Nephron (organoid): ENCODE data around the gene HBG1.
A peak's percentile ranks its signal among the peaks of the same experiment; 100 is the strongest.

Source experiments
- H3K27ac Mint-ChIP-seq, 3 experiments: 2 replicates each; pipeline ENCODE4 v1.8.0; 2020; ENCODE audit warnings: mixed read lengths in 3 of 3, mild to moderate bottlenecking in 2 of 3, moderate library complexity in 1 of 3
- H3K27me3 Mint-ChIP-seq: 2 replicates; pipeline ENCODE4 v1.8.0; 2021; ENCODE audit warnings: low read depth, mild to moderate bottlenecking, moderate library complexity, mixed read lengths
- H3K36me3 Mint-ChIP-seq: 2 replicates; pipeline ENCODE4 v1.8.0; 2020; ENCODE audit warnings: low read depth, mixed read lengths
- H3K4me1 Mint-ChIP-seq: 2 replicates; pipeline ENCODE4 v1.8.0; 2020; ENCODE audit warnings: mixed read lengths
- H3K4me3 Mint-ChIP-seq, 3 experiments: 2 replicates each; pipeline ENCODE4 v1.8.0; 2020; ENCODE audit warnings: mild to moderate bottlenecking in 3 of 3, mixed read lengths in 3 of 3, moderate library complexity in 2 of 3
- H3K9me3 Mint-ChIP-seq: 2 replicates; pipeline ENCODE4 v1.8.0; 2020; ENCODE audit warnings: mixed read lengths
- CTCF ChIP-seq, 3 experiments: fragments of 200-600 bp; sonication (generic); IDR thresholded peaks; one replicate each; pipeline ENCODE4 v1.5.0; 2021; ENCODE audit warnings: antibody characterized with exemption in 3 of 3; ENCODE audit not compliant: unreplicated experiment in 3 of 3

HBG1 gene

GRCh38 chr11:5230266-5230665, 19.4 kb downstream of the HBG1 start:
- Mint-ChIP-seq H3K27ac (no peak overlapping the region), H3K4me1 (no peaks in the 10 kb centered on the region), H3K27me3 (peaks cover 6% of the 10 kb centered on the region), H3K4me3 (no peak overlapping the region), H3K9me3 (no peaks in the 10 kb centered on the region), H3K36me3 (no peaks in the 10 kb centered on the region)
- no peak for TF ChIP-seq CTCF (IDR thresholded peaks at IDR 0.05; ENCODE audit: unreplicated experiment in 3 of 3)

- Mint-ChIP-seq H3K4me1 (no peaks in the 10 kb centered on the region), H3K9me3 (no peaks in the 10 kb centered on the region), H3K4me3 (no peak overlapping the region), H3K27me3 (peaks cover 6% of the 10 kb centered on the region), H3K27ac (no peak overlapping the region), H3K36me3 (no peaks in the 10 kb centered on the region)
- TF ChIP-seq CTCF (IDR thresholded peaks at IDR 0.05; ENCODE audit: unreplicated experiment in 3 of 3), result no peak
Measured at GRCh38 chr11:5229796-5230195, 19.9 kb downstream of the HBG1 start.

DNA sequence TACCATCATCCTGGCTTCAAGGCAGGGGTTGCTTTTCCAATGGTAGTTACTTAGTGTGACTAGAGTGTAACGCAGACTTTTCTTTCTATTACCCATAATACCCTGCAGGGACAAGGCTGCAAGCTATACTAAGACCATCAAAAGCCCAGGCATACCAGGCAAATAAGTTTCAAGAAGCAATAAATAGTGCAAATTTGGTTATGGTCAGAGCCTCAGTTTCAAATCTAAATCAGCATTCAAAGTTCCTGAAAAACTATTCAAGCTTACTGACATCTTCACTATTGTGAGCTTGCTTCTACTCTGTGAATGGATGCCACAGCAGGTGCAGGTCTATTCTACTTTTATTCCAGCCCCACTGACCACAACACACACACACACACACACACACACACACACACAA, 20.3 kb downstream of the HBG1 start:
- no peaks in the 10 kb centered on the region for H3K4me1 Mint-ChIP-seq
- H3K27ac Mint-ChIP-seq, result no peak overlapping the region
- no peaks in the 10 kb centered on the region for H3K36me3 Mint-ChIP-seq
- H3K9me3 Mint-ChIP-seq, result no peaks in the 10 kb centered on the region
- H3K27me3 Mint-ChIP-seq, result peaks cover 5% of the 10 kb centered on the region
- no peak for TF ChIP-seq CTCF (IDR thresholded peaks at IDR 0.05; ENCODE audit: unreplicated experiment in 3 of 3)
- H3K4me3 Mint-ChIP-seq, result no peak overlapping the region

- Mint-ChIP-seq H3K27me3 (peaks cover 3% of the 10 kb centered on the region), H3K4me3 (no peak overlapping the region), H3K9me3 (no peaks in the 10 kb centered on the region), H3K4me1 (no peaks in the 10 kb centered on the region), H3K36me3 (no peaks in the 10 kb centered on the region), H3K27ac (peak overlapping the region in 1 of 3 experiments; percentile 9)
- TF ChIP-seq CTCF (IDR thresholded peaks at IDR 0.05; ENCODE audit: unreplicated experiment in 3 of 3), result no peak
Measured at GRCh38 chr11:5228124-5228523, 21.5 kb downstream of the HBG1 start.

- Mint-ChIP-seq H3K4me1 (no peaks in the 10 kb centered on the region), H3K36me3 (no peaks in the 10 kb centered on the region), H3K4me3 (no peak overlapping the region)
Measured at GRCh38 chr11:5227681-5228080, 22.0 kb downstream of the HBG1 start.

More at GRCh38 chr11:5227681-5228080, 22.0 kb downstream of the HBG1 start:
- Mint-ChIP-seq H3K9me3 (no peaks in the 10 kb centered on the region), H3K27ac (peak overlapping the region in 1 of 3 experiments; percentile 9), H3K27me3 (peaks cover 3% of the 10 kb centered on the region)
- TF ChIP-seq CTCF (IDR thresholded peaks at IDR 0.05; ENCODE audit: unreplicated experiment in 3 of 3), result no peak
